Measurements from ENCODE around the gene FHOD1.

DNA sequence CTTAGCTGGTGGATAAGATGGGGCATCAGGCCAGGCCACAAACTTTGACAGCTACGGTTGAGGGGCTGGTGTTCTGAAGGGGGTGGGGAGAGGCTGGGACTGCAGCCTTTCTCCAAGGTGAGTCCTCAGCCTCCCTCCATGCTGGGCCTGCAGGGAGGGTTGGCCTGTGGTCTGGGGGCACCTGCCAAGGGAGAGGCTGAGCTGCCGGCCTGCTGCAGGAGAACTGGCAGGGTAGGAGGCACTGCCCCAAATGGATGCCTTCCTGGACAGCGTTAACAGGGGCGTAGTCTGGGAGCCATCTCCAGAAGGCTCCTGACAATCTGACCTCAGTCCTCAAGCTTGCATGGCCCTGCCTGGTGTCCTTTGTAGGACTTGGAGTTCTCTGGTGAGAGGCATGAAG, 43.2 kb downstream of the FHOD1 start:
- TF ChIP-seq, protein P1, sequence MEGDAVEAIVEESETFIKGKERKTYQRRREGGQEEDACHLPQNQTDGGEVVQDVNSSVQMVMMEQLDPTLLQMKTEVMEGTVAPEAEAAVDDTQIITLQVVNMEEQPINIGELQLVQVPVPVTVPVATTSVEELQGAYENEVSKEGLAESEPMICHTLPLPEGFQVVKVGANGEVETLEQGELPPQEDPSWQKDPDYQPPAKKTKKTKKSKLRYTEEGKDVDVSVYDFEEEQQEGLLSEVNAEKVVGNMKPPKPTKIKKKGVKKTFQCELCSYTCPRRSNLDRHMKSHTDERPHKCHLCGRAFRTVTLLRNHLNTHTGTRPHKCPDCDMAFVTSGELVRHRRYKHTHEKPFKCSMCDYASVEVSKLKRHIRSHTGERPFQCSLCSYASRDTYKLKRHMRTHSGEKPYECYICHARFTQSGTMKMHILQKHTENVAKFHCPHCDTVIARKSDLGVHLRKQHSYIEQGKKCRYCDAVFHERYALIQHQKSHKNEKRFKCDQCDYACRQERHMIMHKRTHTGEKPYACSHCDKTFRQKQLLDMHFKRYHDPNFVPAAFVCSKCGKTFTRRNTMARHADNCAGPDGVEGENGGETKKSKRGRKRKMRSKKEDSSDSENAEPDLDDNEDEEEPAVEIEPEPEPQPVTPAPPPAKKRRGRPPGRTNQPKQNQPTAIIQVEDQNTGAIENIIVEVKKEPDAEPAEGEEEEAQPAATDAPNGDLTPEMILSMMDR (IDR thresholded peaks at IDR 0.05): no peak
- TF ChIP-seq POLR2A (IDR thresholded peaks at IDR 0.05): no peak
- no peak for TF ChIP-seq POLR2AphosphoS5 (IDR thresholded peaks at IDR 0.05; ENCODE audit: insufficient read depth in 1 of 2, low read depth in 1 of 2)

Data from vagina (tissue), 2 donors.